ENCODE data around the gene TSPAN18.

TSPAN18 gene

DNA sequence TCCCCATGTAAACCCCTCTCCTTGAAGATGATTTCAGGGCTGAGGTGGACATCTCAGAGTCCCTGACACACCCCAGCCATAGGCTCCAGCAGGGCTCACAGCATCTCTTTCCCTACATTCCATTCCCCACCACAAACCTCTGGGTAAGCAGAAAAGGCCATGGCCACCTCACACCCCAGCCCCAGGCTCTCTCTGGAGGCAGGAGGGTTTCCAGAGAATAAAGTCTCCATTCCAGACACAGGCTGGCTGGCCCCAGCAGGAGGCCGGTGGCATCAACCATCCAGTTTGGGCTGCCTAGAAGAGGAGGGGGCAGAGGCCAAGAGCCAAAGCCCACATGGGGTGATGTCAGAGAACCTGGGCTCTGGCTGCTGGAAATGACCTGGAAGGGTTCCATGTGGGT lies 162.5 kb downstream of the TSPAN18 start:
- DNase-seq (ENCODE audit: low read depth in 2 of 2): no peak

DNA sequence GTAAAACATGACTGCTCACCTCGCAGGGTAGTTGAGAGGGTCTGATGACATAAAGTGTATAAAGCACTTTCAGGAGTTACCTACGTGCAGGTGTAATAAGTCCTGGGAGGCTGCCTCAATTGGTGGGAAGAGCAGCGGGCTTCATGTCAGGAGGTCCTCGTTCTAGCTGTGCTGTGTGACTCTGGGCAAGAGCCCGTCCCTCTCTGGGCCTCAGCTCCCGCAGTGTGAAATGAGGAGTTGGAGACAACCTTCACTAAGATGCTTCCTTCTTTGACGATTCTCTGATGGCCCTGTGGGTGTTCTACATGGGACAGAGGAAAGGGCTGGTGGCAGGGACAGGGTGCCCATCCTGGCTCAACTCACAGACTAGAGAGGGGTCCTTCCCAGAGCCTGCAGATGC lies 166.1 kb downstream of the TSPAN18 start:
- DNase-seq (ENCODE audit: low read depth in 2 of 2): no peak

DNA sequence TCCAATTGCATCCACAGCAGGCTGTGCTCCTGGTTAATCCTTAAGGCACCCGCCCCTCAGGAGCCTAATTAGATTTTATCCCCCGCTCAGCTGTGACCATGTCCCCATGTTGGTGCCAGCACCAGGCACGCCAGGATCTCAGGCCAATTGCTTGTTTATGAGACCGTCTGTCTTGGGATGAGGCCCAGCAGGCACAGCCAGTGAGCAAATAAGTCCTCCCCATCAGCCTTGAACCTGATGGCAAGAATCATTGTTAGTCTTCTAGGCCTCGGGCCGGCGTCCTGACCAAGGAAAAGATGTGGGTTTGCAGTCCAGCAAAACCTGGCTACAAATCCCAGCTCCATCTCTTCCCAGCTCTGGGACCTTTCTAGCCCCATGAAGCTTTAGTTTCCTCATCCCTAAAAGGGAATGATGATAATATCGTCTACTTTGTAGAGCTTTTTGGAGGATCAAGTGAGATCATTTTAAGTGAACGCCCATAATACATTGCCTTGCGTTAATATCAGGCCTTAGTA lies 166.6 kb downstream of the TSPAN18 start:
- no peak for DNase-seq (ENCODE audit: low read depth in 2 of 2)

DNA sequence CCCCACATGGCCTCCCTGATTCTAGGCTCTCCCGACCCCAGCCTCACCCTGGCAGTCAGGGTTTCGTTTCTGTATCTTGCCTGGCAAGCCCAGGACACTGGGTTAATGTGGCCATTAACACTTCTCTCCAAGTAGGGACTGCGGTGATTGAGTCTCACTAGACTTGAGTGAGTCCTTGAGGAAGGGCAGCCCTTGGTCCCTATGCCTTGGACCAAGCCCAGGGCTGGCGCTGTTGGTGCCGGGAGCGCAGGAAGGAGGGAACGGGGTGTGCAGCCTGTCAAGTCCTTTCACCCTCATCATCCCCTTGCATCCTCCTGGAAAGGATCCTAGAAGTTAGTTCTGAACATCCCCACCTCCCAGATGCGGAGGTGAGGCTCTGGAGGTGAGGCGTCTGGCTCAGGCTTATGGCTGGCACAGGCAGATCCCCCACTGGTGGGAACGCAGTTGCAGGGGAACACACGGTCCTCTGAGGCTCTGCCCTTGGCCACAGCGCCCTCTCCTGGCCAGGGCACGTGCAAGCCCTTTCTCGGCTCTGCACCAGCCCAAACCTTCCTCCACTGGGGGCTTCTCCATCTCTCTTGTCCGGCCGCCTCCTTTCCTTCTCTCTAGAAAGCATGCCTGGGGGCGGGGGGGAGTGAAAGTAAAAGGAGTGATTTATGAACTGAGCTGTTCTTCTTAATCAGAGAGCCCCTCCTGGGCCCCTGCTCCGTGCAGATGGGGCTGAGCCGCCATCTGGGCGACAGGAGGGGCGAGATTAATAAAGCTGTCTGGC lies 167.3 kb downstream of the TSPAN18 start:
- DNase-seq (ENCODE audit: low read depth in 2 of 2): peak; percentile 51 to 62

DNA sequence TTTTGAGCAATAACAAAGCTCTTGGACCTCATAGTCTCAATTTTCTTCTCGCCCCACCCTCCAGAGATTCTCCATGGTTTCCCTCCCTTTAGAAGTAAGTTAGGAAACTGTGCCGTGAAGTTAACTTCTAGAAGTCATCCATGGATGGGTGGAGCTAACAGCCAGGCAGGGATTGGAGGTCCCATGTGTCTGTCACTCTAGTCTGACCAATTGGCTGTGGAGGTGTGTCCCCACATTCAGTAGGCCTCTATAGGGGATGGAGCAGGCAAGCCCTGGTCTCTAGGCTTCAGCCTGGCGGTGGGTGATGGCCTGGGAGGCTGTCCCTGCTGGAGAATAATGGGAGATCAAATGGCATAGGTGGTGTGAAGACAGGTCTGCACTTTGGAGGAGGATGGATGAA lies 173.2 kb downstream of the TSPAN18 start:
- peak in 1 of 2 donors; percentile 32 for DNase-seq (ENCODE audit: low read depth in 2 of 2)

DNA sequence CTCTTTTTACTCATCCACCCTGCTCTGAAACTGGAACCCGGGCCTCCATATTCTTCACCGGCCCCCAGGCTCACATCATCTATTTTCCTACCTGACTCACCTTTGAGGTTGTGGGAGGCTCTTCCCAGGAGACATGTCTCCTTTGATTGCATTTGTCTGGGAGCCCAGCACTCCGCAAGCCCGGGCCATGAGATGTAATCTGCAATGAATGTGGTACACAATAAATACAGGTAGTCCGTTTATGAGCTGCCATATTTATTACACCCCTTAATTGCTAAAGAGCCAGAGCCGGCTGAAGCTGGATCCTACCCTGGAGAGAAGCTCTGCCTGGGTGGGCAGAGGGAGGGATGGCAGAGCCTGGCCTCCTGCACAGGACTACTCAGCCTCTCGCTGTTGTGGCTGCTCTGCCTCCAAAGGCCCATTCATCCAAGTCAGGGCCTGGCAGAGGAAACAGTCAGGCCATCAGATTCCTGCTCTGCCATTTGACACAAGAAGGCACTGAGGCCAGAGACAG lies 174.4 kb downstream of the TSPAN18 start:
- DNase-seq (ENCODE audit: low read depth in 2 of 2): no peak

DNA sequence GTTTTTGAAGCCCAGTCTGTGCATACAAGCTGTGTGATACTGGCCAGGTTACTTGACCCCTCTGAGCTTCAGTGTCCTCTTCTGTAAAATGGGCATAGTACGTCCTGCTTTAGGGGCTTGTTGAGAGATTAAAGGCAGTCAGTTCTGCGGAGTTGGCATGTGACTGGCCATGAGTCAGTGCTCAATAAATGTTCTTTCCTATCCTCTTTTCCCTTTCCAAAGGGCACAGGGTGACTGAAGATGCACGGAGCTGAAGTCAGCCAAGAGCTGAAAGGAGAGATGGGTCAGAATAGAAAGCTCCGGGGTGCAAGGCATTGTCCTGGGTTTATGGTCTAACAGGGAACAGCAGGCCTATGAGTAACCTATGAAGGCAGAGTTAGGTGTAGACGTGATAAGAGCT lies 175.0 kb downstream of the TSPAN18 start:
- no peak for DNase-seq (ENCODE audit: low read depth in 2 of 2)

DNA sequence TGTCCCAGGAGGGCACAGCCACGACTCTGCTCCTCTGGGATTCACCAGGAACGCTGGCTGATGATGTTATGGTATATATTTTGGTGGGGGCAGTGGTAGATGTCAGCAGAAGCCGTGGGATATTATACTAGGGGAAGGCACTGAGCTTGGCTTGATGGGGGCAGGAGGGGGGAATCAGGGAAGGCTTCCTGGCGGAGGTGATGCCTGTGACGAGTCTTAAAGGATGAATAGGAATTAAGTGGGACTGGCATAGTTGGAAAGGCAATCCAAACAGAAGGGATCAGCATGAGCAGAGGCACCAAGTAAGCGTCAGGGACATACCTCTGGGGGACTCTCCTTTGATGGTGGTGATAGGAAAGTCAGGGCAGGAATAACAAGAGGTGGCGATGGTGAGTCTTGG lies 176.3 kb downstream of the TSPAN18 start:
- no peak for DNase-seq (ENCODE audit: low read depth in 2 of 2)

DNA sequence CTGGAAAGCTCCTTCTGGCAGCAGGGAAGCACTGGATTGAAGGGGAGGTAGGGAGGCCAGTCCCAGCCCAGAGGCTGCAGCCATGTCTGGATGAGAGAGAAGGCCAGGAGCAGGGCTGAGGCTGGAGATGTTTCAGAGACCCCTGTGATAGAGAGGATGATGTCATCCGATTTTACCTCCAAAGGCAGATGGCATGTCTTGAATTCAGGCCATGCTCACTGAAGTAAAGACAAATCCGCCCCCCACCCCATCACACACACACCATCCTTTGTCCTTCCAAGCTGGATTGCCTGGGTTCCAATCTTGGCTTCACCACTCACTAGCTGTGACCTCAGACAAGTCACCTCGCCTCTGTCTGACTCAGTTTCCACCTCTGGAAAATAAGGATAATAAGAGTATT lies 176.8 kb downstream of the TSPAN18 start:
- no peak for DNase-seq (ENCODE audit: low read depth in 2 of 2)

DNA sequence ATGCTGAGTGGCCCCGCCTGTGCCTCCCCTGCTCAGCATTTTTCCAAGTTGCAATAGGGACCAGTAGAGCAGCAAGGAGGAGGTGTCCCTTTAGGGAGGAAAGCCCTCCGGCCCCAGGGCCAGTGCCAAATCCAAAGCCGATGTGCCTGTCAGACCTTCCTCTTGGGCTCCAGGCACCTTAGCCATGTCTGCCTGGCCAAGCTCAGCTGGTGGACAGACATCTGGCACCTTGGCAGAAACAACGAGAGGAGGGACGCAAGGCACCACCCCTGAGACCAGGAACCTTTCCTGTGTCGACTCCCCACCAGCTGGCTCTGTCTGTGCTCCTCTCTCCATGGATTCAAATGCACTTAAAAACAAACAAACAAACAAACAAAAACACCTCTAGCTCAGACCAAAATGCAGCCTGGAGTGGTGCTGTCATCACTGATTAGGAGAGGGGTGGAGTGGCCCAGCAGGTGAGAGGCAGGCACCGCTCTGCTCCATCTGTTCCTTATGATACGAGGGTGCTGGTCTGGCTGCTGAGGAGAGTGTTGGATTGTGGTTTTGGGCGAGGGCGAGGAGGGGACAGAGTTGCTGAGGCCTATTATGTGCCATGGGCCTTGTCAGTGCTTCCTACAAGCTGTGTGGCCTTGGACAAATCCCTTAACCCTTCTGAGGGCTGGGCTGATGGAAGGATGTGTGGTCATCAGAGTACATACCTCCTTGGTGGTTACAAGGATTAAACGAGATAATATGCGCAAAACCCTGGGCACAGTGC lies 177.7 kb downstream of the TSPAN18 start:
- DNase-seq (ENCODE audit: low read depth in 2 of 2): no peak

DNA sequence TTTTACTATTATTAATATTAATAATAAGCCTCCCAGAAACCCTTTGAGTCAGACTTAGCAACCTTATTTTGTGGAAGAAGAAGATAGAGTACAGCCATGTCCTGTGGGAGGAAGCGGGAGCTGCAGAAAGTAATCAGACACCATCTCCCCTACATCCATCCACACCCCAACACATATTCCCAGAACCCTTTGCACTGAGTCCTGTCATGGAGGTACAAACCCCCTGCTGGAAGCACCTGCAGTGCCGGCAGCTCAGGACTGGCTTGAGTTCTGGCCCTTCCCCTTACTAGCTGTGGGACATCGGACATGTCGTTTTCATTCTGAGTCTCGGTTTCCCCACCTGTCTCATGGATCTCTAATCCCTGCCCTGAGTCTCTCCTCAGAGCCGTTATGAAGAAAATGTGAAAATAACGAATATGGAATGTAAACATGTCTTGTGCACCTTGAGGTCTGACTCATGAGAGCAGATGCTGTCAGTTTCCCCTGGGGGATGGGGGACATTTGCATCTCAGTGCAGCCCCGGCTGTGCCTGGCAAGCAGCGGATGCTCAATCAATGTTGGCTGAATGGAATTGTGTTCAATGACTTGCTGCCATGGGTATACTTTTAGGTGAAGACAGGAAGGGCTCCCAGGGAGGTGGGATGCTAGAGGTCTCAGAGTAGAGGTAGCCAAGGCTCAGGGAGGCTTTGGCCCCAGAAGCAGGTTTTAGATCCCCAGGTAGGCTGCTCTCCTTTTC lies 178.5 kb downstream of the TSPAN18 start:
- DNase-seq (ENCODE audit: low read depth in 2 of 2): no peak

DNA sequence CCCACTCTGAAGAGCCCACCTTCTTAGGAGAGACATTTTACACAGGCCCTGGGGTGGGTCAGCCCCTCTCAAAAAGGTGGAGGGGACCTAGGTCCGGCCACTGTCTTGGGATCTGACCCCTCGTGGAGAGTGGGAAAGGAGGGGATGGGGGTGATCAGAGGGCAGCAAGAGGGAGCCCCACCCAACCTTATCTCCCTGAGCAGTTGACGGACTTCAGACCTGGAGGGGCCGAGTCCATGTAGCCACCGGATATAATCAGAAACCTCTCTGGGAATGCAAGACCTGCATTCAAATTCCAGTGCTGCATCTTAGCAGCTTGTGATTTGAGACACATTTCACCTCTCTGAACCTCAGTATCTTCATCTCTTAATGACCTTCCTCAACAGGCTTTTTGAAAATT lies 179.9 kb downstream of the TSPAN18 start:
- no peak for DNase-seq (ENCODE audit: low read depth in 2 of 2)

DNA sequence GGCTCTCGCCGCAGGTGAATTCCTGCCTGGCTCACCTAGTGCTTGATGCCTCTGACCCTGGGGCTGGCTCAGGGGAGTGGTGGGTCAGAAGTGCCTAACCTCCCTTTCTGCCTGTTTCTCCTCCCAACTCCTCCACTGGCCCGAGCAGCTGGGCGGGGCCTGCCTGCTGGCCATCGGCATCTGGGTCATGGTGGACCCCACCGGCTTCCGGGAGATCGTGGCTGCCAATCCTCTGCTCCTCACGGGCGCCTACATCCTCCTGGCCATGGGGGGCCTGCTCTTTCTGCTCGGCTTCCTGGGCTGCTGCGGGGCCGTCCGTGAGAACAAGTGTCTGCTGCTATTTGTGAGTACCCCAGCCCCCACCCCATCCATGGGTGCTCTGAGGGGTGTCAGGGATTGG lies 182.8 kb downstream of the TSPAN18 start:
- no peak for DNase-seq (ENCODE audit: low read depth in 2 of 2)

DNA sequence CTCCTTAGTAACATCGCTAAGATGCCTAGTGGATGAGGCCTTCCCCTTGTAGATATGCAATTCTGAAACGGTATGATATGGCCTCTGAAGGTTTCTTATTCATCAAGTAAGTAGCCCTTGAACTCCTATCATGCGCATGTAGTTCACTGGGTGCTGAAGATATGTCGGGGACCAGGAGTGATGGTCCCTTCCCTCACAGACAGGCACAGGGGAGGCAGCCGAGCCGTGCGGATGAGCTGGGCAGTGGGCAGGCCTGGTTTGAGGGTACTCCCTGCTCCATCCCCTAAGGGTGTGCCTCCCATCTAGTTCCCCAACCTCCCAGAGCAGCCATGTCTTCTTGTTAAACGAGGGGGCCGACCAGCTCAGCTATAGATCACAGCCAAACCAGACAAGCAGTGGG lies 183.8 kb downstream of the TSPAN18 start:
- DNase-seq (ENCODE audit: low read depth in 2 of 2): no peak

DNA sequence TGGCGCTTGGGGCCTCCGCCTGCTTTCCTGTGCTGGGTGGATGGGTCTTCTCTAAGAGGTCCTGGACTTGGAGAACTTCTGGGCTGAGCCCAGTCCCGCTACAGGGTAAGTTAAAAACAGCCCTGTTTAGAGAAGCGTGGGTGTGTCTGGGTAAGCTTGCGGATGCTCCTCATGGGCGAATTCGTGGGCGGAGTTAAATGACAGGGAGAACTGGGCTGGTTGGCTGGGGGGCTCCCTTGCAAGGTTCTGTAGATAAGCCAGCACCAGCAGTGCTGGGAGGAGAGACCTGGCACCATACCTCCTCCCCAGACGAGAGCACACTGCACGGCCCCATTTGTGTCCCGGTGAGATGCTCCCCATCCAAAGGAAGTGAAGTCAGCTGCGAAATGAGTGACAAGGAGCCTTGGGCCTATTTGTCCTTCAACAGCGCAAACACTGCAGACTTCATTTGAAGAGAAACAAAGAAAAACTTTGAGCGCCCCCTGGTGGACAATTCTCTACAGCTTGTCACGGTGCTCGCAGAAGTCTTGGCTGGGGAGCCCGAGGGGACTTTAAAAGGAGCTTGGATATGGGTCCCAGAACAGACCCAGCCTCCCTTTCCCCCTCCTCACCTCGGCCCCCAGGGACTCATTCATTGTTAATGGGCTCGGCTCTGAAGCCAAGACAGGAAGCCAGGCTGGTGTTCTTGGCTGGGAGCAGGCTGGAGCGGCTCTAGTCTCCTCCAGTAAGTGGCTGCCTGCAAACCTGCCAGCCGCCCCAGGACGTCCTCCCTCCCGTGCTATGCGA lies 184.5 kb downstream of the TSPAN18 start:
- peak; percentile 59 to 78 for DNase-seq (ENCODE audit: low read depth in 2 of 2)

DNA sequence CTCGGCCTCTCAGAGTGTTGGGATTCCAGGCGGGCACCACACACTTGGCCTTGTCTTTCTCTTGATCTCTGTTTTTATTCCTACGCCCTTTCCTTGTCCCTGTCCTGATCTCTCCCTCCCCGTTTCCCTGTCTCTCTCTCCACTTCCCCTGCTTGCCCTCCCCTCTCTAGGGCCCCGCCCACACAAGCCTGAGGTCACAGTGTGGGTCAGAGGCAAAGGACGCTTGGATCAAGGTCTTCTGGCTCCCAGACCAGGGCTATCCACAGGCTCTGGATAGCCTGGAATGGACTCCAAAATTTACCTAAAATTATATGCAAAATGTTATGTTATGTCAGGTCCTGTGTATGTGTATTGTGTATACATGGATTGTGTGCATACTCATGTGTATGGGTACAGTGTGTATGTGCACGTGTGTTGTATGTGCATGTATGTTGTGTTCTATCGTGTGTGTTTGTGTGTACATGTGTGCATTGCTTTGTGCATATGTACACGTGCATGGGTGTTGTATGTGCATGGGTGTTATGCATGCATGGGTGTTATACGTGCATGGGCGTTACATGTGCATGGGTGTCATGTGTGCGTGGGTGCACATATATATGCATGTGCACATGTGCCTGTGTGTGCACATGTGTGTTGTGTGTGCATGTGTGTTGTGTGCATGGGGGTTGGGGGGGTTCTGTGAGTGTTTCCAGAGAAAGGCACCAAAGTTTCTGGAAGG lies 185.7 kb downstream of the TSPAN18 start:
- no peak for DNase-seq (ENCODE audit: low read depth in 2 of 2)

DNA sequence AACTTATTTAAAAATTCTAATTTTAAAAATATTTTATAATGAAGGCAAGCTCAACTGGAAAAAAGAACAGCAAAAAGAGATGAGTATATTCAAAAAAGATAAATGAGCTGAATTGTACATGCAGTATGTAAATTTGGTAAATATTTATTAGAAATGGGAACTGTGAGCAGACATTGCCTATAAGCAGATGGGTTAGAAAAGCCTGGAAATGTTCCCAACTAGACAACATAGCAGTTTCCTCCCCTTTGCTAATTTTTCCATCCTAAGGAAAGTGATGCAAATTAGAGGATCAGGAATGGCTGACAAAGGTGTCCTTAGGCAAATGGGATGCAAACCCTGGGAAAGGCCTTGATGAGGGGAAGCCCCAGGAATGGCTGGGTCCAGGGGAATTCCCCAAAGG lies 186.7 kb downstream of the TSPAN18 start:
- DNase-seq (ENCODE audit: low read depth in 2 of 2): no peak

DNA sequence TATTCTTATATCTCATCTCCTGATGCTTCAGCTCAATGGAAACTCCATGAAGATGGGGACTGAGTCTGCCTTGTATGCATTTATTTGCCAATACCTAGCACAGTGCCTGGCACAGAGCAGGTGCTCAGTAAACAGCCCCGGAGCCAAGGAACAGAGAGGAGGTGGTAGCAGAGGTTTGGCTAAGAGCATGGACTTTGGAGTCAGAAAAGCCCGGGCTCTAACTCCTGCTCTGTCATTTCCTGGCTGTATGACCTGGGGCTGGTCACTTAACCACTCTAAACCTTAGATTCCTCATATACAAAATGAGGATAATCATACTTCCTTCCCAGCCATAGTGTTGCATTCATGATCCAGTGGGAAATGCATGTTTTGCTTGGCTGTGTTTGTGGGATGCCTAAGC lies 187.3 kb downstream of the TSPAN18 start:
- DNase-seq (ENCODE audit: low read depth in 2 of 2): no peak

DNA sequence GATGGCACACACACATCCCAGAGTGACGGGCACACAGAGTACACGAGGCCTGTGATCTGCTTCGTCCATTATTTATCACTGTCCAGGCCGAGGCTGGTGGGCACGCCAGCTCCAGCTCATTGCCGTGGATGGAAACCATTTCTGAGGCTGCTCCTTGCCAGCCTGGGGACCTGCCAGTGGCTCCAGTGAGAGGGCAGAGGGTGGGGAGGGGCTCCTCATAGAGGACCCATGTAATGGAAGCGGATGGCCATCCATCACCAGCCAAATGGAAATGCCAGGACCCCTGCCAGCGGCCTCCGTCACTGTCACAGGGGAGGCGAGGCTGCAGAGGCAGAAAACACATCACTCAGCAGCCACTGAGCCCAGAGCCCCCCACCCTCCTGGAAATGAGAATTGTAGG lies 188.2 kb downstream of the TSPAN18 start:
- no peak for DNase-seq (ENCODE audit: low read depth in 2 of 2)

DNA sequence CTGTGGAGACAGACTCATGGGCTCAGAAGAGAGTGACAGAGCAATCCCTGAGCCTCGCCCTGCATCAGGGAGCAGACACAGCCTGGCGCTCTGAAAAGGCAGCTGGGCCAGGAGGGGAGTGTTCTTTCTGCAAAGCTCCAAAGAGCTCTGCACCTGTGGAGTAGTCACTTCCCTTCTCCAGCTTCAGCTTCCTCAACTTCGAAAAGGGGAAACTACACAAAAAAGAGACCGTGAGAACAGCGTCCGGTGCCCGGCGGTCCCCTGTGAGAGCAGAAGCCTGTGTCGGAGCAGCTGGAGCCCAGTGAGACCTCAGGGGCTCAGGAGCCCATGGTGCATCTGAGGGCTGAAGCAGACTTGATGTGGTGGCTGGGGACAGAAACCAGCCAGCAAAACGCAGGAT lies 188.9 kb downstream of the TSPAN18 start:
- no peak for DNase-seq (ENCODE audit: low read depth in 2 of 2)

DNA sequence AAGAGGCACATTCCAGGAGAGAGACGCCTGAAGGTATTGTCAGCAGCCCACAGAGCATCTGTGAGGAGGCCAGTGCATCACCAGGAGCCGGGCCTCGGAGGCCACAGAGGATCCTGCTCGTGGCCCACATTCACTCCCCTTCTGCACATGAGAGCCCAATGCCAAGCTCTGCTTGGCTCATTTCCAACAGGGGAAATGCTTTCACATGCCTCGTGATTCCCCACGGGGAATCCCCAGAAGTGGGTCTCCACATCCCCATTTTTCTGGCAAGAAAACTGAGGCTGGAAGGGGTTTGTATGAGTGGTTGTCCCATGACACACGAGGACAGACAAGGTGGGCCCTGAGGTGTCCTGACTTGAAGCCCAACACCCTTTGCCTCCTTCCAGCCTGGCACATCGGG lies 189.6 kb downstream of the TSPAN18 start:
- DNase-seq (ENCODE audit: low read depth in 2 of 2): no peak
